WERI-Rb-1 (cell line): ENCODE measurements around the gene PBX1.
"Not testable (repeated sequence)": the region's sequence is repeated elsewhere in the genome, so short reads cannot be mapped to it uniquely, and the experiment has no call there.

Source experiments
- DNase-seq: peaks from one replicate; pipeline ENCODE4 v3.0.0-alpha.2; 2020
- H3K27ac ChIP-seq: fragments of 250-450 bp; sonication (Bioruptor Pico); 2 replicates; pipeline ENCODE4 v1.5.1; 2020; ENCODE audit warnings: mild to moderate bottlenecking, moderate library complexity
- H3K27me3 ChIP-seq: fragments of 250-450 bp; sonication (Bioruptor Pico); 2 replicates; pipeline ENCODE4 v1.5.1; 2021; ENCODE audit warnings: mild to moderate bottlenecking, low read depth, moderate library complexity; ENCODE audit not compliant: insufficient read depth, severe bottlenecking
- H3K36me3 ChIP-seq: fragments of 250-450 bp; sonication (Bioruptor Pico); 2 replicates; pipeline ENCODE4 v1.5.1; 2020; ENCODE audit warnings: mild to moderate bottlenecking, moderate library complexity
- H3K4me3 ChIP-seq: 2 replicates; pipeline ENCODE4 v1.5.1; 2011; ENCODE audit warnings: low read depth, mild to moderate bottlenecking, control low read depth, low read length
- H3K9me3 ChIP-seq: fragments of 250-450 bp; sonication (Bioruptor Pico); 2 replicates; pipeline ENCODE4 v1.5.1; 2021; ENCODE audit warnings: mild to moderate bottlenecking, moderate library complexity; ENCODE audit not compliant: severe bottlenecking
- TF ChIP-seq, protein P1 (sequence below): IDR thresholded peaks from 2 replicates; pipeline ENCODE4 v1.5.1; 2011; ENCODE audit warnings: low read depth, mild to moderate bottlenecking, control low read depth, inconsistent platforms, low read length

Gene PBX1

DNA sequence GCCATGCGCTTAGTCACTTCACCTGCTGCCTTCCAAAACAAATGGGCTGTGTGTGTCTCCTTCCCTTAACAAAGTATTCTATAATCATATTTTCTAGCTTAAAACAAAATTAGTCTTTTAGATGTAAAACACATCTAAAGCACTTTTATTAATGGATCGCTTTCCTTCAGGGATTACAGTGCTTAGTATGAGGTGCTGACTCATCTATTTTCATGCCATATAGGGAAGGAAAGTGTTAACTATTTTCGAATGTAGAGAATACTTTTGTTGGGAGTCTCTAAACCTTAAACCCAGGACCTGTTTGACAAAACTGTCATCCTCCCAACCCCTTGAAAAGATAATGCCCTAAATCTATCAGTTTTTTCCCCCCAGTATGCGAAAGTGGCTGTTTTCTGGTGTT lies 90.2 kb downstream of the PBX1 start:
- H3K4me3 ChIP-seq: no peak overlapping the region
- TF ChIP-seq, protein P1, sequence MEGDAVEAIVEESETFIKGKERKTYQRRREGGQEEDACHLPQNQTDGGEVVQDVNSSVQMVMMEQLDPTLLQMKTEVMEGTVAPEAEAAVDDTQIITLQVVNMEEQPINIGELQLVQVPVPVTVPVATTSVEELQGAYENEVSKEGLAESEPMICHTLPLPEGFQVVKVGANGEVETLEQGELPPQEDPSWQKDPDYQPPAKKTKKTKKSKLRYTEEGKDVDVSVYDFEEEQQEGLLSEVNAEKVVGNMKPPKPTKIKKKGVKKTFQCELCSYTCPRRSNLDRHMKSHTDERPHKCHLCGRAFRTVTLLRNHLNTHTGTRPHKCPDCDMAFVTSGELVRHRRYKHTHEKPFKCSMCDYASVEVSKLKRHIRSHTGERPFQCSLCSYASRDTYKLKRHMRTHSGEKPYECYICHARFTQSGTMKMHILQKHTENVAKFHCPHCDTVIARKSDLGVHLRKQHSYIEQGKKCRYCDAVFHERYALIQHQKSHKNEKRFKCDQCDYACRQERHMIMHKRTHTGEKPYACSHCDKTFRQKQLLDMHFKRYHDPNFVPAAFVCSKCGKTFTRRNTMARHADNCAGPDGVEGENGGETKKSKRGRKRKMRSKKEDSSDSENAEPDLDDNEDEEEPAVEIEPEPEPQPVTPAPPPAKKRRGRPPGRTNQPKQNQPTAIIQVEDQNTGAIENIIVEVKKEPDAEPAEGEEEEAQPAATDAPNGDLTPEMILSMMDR: no peak
- H3K27me3 ChIP-seq: no peaks in the 10 kb centered on the region
- no peaks in the 10 kb centered on the region for H3K9me3 ChIP-seq
- H3K36me3 ChIP-seq: no peaks in the 10 kb centered on the region
- no peak overlapping the region for H3K27ac ChIP-seq
- DNase-seq: no peak

DNA sequence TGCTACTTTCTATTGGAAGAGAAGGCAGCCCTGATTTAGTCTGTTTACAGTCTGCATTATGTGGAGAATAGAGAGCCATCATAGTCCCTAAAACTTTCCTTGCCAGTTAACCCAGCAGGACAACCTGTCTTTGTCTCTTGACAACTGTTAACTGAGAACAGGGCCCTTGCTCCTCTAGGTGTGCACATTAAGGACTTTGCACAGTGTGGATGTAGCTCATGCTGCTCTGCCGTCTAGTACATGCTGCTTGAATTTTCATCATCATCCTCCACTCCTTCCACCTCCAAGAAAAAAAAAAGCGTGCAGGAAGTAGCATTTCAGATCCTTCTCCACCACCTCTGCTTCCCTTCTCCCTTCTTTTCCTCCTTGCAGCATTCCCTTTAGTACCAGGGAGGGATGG lies 91.5 kb downstream of the PBX1 start:
- Histone ChIP-seq H3K27ac (no peak overlapping the region), H3K4me3 (no peak overlapping the region), H3K36me3 (no peaks in the 10 kb centered on the region), H3K9me3 (no peaks in the 10 kb centered on the region), H3K27me3 (no peaks in the 10 kb centered on the region)
- TF ChIP-seq, protein P1: no peak
- no peak for DNase-seq

DNA sequence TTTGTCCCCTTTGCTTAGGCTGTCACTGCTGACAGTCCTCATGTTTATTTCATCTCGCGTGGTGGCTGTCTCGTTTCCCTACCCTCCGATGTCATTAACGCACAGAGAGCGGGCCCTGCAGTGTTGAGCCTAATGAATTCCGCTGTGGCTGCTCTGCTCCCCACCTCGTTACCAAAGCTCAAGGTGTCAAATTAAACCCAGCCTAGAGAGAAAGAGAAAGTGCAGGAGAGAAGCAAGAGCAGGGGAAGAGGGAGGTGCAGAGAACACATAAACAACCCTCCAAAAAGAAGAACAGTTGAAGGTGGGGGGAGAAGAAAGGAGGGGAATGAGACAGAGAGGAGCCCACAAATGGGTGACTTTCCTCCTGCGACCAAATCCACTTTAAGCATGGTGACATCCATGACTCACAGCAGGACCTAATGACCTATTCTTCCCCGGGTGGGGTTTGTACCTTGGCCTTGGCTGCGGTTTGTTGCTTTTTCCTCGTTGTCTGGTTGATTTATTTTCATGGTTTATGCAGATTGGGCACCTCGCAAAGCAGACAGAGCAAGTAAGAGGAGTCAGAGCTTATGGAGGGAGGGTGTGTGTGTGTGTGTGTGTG lies 92.5 kb downstream of the PBX1 start:
- Histone ChIP-seq H3K4me3 (no peak overlapping the region), H3K27ac (no peak overlapping the region), H3K27me3 (no peaks in the 10 kb centered on the region), H3K9me3 (no peaks in the 10 kb centered on the region), H3K36me3 (no peaks in the 10 kb centered on the region)
- DNase-seq: no peak
- TF ChIP-seq, protein P1: no peak

DNA sequence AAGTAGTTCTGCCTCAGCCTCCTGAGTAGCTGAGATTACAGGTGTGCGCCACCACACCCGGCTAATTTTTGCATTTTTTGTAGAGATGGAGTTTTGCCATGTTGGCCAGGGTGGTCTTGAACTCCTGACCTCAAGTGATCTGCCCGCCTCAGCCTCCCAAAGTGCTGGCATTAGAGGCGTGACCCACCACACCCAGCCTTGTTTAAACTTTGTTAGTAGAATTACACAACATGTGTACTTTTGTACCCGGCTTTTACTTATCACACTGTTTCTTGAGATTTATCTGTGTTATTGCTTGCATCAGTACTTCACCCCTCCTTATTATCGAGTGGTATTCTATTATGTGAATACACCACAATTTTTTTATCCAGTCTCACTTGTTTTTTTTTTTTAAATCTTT lies 94.0 kb downstream of the PBX1 start:
- not testable (repeated sequence) for H3K27me3 ChIP-seq, H3K36me3 ChIP-seq, DNase-seq, H3K4me3 ChIP-seq, H3K27ac ChIP-seq, H3K9me3 ChIP-seq

DNA sequence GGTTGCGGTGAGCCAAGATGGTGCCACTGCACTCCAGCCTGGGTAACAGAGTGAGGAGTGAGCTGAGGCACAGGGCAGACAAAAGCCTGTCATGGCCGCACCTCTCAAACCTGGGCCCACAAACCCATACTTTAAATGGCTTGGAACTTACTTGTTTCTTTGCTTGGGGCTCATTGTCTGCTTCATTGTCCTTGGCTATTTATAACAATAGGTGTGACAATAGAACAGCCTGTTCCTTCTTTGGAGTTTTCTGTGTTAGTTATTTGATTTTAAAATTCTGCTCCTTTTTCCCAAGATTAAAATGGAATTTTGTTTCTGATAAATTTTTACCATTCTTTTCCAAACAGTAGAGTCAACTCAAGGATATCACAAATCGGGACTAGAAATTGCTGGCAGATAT lies 94.7 kb downstream of the PBX1 start:
- TF ChIP-seq, protein P1: no peak
- no peaks in the 10 kb centered on the region for H3K36me3 ChIP-seq

DNA sequence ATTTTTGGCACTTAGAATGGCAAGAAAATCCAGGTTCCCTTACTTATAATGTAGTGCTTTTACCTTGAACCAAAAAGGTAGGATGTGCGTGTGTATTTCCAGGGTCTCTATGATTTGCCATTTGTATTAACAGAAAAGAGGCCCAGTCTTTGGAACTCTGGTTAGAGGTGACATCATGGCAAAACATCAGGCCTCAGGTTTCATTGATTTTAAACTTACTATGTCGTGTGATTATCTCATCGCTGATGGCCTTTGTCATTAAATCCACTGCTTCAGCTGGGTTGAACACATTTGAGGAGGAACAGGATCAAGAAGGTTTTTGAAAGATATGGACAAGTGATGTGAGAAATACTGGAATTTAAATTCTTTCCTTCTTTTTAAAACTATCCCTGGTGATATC lies 95.2 kb downstream of the PBX1 start:
- Histone ChIP-seq H3K27ac (no peak overlapping the region), H3K36me3 (no peaks in the 10 kb centered on the region), H3K9me3 (no peaks in the 10 kb centered on the region), H3K27me3 (no peaks in the 10 kb centered on the region), H3K4me3 (no peak overlapping the region)
- DNase-seq: no peak
- TF ChIP-seq, protein P1: no peak

More for the DNA sequence above, 94.7 kb downstream of the PBX1 start:
- no peak overlapping the region for H3K4me3 ChIP-seq
- DNase-seq: no peak
- H3K27ac ChIP-seq: no peak overlapping the region
- no peaks in the 10 kb centered on the region for H3K27me3 ChIP-seq
- H3K9me3 ChIP-seq: no peaks in the 10 kb centered on the region
